Sigmoid colon (tissue), 4 donors: ENCODE results near the gene KCNJ4.

Experiments
- POLR2AphosphoS5 ChIP-seq, 4 donors: sonication (generic); formaldehyde crosslinking; IDR thresholded peaks; one replicate each; pipeline ENCODE4 v1.6.1; 2017; ENCODE audit warnings: antibody characterized with exemption in 4 of 4
- TF ChIP-seq, protein P1 (sequence below), 4 experiments: fragments of 450-650 bp in 3 of 4; fragments of 200-600 bp in 1 of 4; IDR thresholded peaks; one replicate each; pipeline ENCODE4 v1.5.1; 2016 to 2019; ENCODE audit warnings: antibody characterized with exemption in 4 of 4, mild to moderate bottlenecking in 3 of 4, moderate library complexity in 2 of 4

DNA sequence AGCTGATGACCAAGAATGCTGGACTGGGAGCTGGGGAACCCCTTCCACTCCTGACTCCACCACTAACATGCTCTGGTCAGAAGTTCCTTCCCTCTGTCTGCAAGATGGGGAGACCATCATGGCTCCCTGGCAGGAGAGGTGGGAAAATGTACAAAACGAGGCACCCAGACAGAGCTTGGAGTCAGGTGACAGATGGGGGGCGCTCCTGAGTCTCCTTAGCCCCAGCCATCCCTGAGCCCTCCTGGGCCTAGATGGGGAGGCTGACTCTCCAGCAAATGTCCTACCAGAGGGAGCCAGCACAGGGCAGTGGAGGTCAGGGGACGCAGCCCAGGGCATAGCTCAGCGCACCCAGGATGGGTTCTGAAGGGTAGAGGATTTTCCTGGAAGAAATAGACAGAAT lies 20.0 kb downstream of the KCNJ4 start:
- no peak for TF ChIP-seq POLR2AphosphoS5 (IDR thresholded peaks at IDR 0.05)
- TF ChIP-seq, protein P1, sequence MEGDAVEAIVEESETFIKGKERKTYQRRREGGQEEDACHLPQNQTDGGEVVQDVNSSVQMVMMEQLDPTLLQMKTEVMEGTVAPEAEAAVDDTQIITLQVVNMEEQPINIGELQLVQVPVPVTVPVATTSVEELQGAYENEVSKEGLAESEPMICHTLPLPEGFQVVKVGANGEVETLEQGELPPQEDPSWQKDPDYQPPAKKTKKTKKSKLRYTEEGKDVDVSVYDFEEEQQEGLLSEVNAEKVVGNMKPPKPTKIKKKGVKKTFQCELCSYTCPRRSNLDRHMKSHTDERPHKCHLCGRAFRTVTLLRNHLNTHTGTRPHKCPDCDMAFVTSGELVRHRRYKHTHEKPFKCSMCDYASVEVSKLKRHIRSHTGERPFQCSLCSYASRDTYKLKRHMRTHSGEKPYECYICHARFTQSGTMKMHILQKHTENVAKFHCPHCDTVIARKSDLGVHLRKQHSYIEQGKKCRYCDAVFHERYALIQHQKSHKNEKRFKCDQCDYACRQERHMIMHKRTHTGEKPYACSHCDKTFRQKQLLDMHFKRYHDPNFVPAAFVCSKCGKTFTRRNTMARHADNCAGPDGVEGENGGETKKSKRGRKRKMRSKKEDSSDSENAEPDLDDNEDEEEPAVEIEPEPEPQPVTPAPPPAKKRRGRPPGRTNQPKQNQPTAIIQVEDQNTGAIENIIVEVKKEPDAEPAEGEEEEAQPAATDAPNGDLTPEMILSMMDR (IDR thresholded peaks at IDR 0.05), result no peak
